AG09309 (cell line): ENCODE data around the gene DDR2.

Experiments
- DNase-seq: peaks from one replicate; pipeline ENCODE4 v3.0.0-alpha.2; 2010; ENCODE audit warnings: low read depth
- H3K4me3 ChIP-seq: 2 replicates; pipeline ENCODE4 v1.5.1; 2011; ENCODE audit warnings: mild to moderate bottlenecking, low read depth, low read length, moderate library complexity; ENCODE audit not compliant: control insufficient read depth
- CTCF ChIP-seq: IDR thresholded peaks from 2 replicates; pipeline ENCODE4 v1.5.1; 2011; ENCODE audit warnings: mild to moderate bottlenecking, low read depth, low read length, inconsistent platforms; ENCODE audit not compliant: insufficient read depth, control insufficient read depth; ENCODE audit errors: missing control alignments

Gene DDR2

GRCh38 chr1:162689745-162690671 is 57.7 kb downstream of the DDR2 start:
- H3K4me3 ChIP-seq = no peak overlapping the region
- TF ChIP-seq CTCF = no peak
- no peak for DNase-seq

GRCh38 chr1:162690672-162691434 is 58.6 kb downstream of the DDR2 start:
- H3K4me3 ChIP-seq = no peak overlapping the region
- peak; percentile 91 for DNase-seq
- TF ChIP-seq CTCF = no peak

- no peak for TF ChIP-seq CTCF
- no peak overlapping the region for H3K4me3 ChIP-seq
- DNase-seq = no peak
Observed at GRCh38 chr1:162691999-162692575, 59.8 kb downstream of the DDR2 start.

GRCh38 chr1:162694911-162695310 is 62.6 kb downstream of the DDR2 start:
- H3K4me3 ChIP-seq = no peak overlapping the region
- TF ChIP-seq CTCF = no peak
- DNase-seq = no peak

GRCh38 chr1:162695687-162696086 is 63.4 kb downstream of the DDR2 start:
- H3K4me3 ChIP-seq = no peak overlapping the region
- TF ChIP-seq CTCF = no peak
- DNase-seq = no peak

- no peak for TF ChIP-seq CTCF
- no peak overlapping the region for H3K4me3 ChIP-seq
- peak; percentile 72 for DNase-seq
Observed at GRCh38 chr1:162696286-162696862, 64.1 kb downstream of the DDR2 start.
